ENCODE data around the gene ZBTB38.

GRCh38 chr3:141413801-141414689 lies 45.7 kb downstream of the ZBTB38 start:
- TF ChIP-seq CTCF (IDR thresholded peaks at IDR 0.05; ENCODE audit: low read depth, low read length) = no peak
- TF ChIP-seq POLR2A (IDR thresholded peaks at IDR 0.05; ENCODE audit: extremely low read depth, insufficient read length) = no peak
- TF ChIP-seq MYC (IDR thresholded peaks at IDR 0.05; ENCODE audit: low read depth, low read length) = no peak

All from NB4 (cell line).